Suprapubic skin (tissue), 4 donors: ENCODE data around the gene CCK.

Source experiments
- CTCF ChIP-seq, 2 donors: fragments of 200-600 bp in 1 of 2; fragments of 450-650 bp in 1 of 2; sonication (generic) in 1 of 2; IDR thresholded peaks; one replicate each; pipeline ENCODE4 v1.5.1; 2016 to 2019; ENCODE audit warnings: antibody characterized with exemption in 2 of 2, mild to moderate bottlenecking in 1 of 2, moderate library complexity in 1 of 2
- EP300 ChIP-seq: sonication (generic); formaldehyde crosslinking; IDR thresholded peaks from one replicate; pipeline ENCODE4 v1.6.1; 2017; ENCODE audit warnings: antibody characterized with exemption
- POLR2A ChIP-seq, 2 donors: fragments of 450-650 bp; IDR thresholded peaks; one replicate each; pipeline ENCODE4 v1.6.1; 2017; ENCODE audit warnings: antibody characterized with exemption in 2 of 2, mild to moderate bottlenecking in 2 of 2, moderate library complexity in 2 of 2
- POLR2AphosphoS5 ChIP-seq, 3 donors: sonication (generic); formaldehyde crosslinking; IDR thresholded peaks; one replicate each; pipeline ENCODE4 v1.6.1; 2017; ENCODE audit warnings: antibody characterized with exemption in 3 of 3

- no peak for TF ChIP-seq POLR2AphosphoS5 (IDR thresholded peaks at IDR 0.05)
- TF ChIP-seq POLR2A (IDR thresholded peaks at IDR 0.05) = no peak
- TF ChIP-seq CTCF (IDR thresholded peaks at IDR 0.05) = no peak
- no peak for TF ChIP-seq EP300
Measured at GRCh38 chr3:42229266-42229941, 36.6 kb downstream of the CCK start.
